Activated naive CD8-positive, alpha-beta T cell treated with anti-CD3 and anti-CD28 coated beads, Interleukin-2, amount 50 U/mL, for 16 hours (primary cell): ENCODE data around the gene RANBP9.

ENCODE experiments used
- DNase-seq: peaks from one replicate; pipeline ENCODE4 v3.0.0-alpha.2; 2020; ENCODE audit warnings: low read depth, low spot score

RANBP9 gene

DNA sequence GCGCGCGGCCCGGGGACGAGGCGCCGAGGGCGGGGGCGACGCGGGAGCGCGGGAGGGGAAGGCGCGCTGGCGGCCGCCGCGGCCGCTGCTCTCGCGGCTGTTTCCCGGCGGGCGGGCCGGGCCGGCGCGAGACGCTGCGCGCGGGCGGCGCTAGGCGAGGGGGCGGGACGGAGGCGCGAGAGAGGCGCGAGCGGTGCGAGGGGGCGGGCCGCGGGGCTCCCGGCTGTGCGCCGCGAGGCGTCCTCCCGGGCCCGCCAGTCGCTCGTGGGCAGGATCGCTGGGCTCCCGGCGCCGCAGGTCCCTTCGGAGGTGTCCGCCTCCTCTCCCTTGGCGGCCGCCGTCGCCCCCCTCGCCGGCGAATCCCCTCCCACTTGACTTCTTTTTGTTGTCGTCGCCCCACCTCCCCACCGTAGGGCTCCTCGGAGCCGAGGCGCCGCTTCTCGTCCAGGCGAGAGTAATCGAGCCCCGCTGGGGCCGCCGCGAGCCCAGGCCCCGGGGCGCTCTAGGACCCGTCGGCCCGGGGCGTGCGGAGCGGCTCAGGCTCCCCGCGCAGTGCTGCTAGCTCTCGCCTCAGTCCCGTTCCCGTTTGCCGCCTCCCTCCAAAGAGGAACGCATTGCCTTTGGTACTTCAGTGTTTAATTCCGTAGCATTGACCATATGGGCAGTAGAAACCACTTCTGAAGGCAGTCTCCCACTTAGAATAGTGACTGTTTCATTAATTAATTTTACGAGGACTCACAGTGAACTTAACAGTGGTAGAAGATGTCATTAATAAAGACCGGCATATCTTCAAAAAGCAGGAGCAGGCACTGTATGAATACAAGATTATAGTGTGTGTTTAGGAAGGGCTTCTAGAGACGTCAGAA, at the start of gene RANBP9:
RANBP9 (minus strand) TSS at position 103 of the 866 bp plus-strand sequence. CDS start 330 bp downstream, outside the sequence.
- DNase-seq: peak; percentile 71

DNA sequence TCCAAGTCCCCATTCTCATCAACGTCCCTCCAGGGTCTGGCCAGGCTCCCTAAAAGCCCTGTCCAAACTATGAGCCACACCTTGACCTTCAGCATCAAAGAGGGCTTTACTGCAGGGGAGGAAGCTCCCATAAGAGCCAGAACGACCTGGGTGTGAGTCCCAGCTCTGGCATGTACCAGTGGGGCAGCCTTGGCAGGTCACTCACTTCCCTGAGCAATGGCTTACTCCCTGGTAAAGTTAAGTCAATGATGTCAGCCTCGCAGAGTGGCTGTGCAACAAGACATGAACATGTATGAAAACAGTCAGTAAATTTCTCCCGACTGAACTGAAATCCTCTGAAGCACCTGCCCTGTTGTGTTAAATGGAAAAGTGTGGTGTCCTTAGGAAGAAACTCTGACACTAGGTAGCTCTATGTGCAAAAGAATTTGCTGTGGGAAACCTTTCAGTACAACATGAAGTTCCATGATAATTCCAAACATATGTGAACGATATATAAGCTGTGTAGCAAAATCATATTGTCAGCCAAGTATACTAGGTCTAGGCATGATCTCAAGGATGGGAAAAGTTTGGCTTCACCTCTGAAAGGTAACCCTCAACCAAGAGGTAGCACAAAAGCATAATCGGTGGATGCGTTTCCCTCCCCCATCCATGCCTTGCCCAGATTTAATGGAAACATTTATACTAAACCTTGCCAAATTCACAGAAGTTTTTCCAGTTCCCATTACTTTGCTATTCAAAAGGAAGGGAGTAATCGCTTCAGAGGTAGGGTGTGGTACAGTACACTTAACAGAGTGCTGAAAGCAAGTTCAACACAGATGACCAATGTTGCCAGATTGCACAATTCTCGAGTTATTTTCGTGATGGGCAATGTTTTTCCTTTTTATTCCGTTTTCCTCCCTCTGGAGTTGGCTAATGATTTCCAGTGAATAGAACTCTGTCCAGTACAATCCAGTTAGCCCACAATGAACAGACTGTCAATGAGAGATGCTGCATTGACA, 49.0 kb upstream of the RANBP9 start:
- DNase-seq: no peak

DNA sequence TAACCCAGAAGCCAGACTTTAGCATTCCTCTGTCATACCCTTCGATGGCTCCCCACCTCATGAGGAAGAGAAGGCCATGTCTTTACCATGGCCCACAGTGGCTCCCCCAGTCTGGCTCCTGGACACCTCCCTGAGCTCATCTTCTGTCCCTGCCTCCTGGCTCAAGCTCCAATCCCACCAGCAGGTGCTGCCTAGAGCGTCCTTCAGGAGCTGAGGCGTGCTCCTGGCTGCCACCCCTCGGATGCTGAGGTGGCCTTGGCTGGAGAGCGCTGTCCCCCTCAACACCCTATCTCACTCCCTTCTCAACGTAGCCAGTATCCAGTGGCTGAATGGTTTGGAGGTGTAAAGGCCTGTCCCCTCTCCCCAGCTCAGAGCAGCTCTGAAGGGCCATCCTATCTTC, 47.4 kb upstream of the RANBP9 start:
- no peak for DNase-seq

DNA sequence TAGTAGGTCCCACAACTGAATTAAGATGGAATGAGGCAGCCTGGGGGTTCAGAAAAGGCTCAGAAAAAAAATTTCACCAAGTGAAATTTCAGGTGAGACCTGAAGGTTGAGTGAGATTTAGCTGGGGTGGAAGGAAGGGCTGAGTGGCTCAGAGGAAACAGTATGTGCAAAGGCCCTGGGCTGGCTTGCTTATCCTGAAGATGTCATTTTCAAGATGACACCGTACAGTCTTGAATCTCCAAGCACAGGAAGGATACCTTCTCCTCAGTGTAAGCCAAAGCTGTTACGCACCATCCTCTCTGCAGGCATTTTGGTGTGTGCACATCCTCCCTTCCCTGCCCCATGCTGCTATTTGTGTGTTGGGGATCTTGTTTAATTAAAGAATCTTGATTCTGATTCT, 43.0 kb upstream of the RANBP9 start:
- no peak for DNase-seq

DNA sequence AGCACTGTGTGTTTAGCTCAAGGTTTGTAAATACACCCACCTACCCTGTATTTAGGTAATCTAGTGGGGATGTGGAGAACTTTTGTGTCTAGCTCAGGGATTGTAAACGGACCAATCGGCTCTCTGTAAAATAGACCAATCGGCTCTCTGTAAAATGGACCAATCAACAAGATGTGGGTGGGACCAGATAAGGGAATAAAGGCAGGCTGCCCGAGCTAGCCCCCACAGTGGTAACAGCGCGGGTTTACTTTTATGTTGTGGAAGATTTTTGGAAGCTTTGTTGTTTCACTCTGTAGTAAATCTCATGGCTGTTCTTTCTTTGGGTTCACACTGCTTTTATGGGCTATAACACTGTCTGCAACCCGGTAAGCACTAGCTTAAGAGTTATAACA, 32.1 kb upstream of the RANBP9 start:
- no peak for DNase-seq

DNA sequence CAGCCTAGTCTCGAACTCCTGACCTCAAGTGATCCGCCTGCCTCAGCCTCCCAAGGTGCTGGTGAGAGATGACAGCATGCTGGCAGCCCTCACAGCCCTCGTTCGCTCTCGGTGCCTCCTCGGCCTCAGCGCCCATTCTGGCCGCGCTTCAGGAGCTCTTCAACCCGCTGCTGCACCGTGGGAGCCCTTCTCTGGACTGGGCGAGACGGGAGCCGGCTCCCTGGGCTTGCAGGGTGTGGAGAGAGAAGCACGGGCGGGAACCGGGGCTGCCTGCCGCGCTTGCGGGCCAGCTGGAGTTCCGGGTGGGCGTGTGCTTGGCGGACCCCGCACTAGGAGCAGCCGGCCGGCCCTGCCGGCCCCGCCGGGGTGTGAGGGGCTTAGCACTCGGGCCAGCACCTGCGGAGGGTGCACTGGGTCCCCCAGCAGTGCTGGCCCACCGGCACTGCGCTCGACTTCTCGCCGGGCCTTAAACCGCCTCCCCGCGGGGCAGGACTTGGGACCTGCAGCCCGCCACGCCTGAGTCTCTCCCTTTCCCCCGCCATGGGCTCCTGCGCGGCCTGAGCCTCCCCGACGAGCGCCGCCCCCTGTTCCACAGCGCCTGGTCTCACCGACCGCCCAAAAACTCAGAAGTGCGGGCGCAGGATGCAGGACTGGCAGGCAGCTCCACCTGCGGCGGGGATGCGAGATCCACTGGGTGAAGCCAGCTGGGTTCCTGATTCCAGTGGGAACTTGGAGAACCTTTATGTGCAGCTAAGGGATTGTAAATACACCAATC, 31.5 kb upstream of the RANBP9 start:
- DNase-seq: no peak

DNA sequence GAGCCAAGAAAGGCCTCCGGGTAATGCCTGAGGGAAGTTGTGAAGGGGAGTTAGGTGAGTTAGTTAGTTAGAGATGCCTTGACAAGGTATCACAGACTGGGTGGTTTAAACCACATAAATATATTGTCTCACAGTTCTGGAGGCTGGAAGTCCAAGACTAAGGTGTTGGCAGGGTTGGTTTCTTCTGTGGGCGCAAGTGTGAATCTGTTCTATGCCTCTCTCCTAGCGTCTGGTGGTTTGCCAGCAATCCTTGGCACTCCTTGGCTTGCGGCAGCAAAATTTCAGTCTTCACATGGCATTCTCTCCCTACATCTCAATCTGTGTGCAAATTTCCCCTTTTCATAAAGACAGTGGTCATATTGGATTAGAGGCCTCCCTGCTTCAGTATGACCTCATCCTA, 29.7 kb upstream of the RANBP9 start:
- DNase-seq: no peak

DNA sequence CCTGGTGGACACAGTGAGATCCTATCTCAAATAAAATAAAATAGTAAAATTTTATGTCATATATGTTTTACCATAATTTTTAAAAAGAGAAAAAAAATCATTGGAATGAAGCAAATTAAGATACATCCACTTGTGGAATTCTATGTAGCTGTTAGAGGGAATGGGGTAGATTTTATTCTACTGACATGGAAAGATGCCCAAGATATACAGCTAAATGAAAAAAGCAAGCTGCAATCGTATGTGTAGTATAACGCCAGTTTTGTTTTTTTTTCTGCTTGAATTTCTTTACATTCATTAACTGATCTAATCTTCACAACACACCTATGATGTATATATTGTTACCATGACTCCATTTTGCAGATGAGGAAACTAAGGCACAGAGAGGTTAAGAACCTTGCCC, 23.4 kb upstream of the RANBP9 start:
- no peak for DNase-seq

DNA sequence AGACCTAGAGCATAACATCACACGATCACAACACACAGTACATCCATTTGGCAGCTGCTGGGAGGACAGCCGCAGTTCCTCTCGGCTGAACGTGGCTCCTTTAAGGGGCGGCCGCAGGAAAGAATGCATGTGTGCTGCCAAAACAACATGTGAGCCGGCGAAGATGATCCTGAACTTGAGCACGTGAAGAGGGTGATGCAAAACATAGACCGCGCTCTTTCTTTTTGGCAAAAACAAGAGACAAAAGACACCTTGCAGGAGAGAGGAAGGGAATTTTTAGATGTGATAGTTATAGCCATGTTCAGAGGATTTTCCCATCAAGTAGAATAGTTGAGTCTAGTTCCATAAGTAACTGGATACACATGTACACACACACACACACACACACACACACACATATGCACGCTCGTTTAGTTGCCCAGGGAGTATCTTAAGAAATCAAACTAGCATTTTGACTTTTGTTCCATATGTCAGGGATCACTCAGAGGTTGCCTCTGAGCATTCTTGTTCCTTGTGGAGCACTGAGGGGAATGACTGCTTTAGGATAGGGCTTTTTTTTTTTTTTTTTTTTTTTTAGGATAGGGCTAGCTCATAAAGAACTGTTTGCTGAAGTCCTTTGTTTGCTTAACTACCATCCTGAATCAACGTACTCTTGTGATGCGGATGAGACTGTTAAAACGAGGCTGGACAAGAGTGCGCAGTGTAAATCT, 21.7 kb upstream of the RANBP9 start:
- DNase-seq: no peak

DNA sequence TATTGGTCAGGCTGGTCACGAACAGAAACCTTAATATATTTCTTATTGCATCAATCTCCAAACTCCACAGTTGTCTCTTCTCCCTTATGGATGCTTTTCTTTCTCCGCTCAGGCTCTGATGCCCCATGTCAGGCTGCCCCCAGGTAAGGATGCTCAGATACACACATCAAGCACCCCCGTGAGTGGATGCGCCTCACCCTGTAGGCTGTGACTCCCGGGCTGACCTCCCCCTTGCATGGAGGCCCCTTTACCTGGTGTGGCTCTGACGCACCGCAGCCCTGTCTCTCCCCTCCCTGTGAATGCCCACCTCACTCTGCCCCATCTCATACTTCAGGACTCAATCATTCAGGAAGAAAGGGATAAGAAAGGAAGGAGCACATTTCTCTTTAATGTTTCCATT, 19.1 kb upstream of the RANBP9 start:
- DNase-seq: no peak

DNA sequence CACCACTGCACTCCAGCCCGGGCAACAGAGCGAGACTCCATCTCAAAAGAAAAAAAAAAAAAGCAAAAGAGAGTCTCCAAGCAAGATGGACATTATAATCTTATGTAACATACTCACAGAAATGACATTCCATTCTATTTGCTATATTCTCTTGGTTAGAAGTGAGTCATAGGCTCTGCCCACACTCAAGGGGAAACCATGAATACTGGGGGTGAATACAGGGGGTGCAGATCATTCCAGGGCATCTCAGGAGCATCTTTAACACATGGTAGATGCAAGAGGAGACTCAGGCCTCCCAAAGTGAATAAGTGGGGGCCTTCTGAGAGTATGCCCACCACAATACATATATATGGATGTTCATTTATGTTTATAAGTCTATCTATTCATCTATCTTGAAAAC, 18.3 kb upstream of the RANBP9 start:
- DNase-seq: no peak

DNA sequence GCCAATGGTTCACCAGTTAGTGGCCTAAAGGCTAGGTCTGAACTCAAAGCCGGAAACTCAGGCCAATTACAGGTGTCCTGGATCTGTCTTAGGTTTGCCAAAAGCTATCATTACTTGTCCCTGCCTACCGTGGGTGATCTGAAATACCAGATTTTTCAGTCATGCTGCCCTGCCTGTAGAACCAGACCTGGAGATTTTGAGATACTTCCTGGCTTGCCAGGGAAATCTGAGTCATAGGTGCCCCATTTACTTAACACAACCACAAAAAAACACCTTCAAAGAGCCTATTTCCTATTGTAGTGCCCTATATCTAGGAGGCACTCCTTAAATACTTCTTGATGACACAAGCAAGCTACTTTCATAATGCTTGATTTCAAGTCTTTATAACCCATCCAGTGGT, 13.9 kb upstream of the RANBP9 start:
- no peak for DNase-seq

DNA sequence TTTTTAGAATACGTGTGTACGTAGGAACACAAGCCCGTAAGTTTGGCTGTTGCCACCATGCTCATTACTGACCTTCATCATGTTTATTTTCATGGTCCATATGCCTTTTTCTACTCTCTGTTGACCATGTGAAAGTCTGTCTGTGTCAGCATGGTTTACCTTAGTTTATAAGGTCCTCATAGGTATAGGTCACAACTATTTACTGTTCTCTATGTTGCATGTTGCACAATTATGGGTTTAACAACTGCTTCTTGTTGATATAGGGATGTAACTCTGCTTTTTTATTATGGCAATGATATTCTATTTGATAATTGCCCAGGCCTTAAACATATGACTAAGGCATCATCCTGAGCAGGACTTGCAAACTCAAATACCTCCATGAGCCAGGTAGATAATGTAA, 13.4 kb upstream of the RANBP9 start:
- no peak for DNase-seq

DNA sequence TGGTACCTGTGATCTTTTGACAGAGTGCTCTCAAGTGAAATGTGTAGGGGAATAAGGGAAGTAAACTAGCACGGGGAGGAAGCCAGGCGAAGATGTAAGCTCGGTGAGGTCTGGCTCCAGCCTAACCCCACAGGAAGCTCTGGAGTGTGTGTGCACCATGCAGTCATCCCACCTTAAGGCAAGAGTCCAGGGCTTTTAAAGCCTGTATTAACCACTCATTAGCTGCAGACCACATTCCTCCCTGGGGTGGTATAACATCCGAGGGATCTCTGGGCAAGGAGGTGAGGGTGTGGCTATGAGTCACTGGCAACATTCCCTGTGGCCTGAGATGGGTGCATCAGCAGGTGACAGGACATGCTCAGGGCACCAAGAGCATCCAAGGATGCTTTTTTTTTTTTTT, 12.5 kb upstream of the RANBP9 start:
- no peak for DNase-seq

DNA sequence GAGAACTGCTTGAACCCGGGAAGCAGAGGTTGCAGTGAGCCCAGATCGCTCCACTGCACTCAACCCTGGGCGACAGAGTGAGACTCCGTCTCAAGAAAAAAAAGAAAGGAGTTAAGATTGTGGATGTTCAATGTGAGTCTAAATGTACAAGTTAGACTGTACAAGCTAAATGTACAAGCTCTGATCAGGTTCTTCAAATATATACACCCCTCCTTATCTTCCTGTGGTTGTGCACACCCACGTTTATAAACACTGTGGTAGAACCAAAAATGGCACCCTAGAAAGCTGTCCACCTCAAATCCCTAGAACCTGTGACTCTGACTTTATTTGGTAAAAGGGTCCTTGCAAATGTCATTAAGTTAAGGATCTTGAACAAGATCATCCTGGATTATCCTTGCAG, 11.2 kb upstream of the RANBP9 start:
- DNase-seq: no peak

DNA sequence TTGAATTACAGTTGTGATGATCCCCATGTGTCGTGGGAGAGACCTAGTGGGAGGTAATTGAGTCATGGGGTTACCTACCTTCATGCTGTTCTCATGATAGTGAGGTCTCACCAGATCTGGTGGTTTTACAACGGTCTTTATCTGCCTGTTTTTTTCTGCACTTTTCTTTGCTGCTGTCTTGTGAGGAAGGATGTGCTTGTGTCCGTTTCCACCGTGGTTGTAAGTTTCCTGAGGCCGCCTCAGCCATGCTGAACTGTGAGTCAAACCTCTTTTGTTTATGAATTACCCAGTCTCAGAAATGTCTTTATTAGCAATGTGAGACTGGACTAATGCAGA, 6.5 kb upstream of the RANBP9 start:
- DNase-seq: no peak

DNA sequence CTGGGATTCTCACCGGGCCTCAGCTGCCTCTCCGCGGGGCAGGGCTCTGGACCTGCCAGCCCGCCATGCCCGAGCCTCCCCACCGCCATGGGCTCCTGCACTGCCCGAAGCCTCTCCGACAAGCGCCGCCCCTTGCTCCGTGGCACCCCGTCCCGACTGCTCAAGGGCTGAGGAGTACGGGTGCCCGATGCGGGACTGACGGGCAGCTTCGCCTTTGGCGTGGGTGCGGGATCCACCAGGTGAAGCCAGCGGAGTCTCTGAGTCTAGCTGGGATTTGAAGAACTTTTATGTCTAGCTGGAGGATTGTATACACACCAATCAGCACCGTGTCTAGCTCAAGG, 5.3 kb upstream of the RANBP9 start:
- DNase-seq: no peak

DNA sequence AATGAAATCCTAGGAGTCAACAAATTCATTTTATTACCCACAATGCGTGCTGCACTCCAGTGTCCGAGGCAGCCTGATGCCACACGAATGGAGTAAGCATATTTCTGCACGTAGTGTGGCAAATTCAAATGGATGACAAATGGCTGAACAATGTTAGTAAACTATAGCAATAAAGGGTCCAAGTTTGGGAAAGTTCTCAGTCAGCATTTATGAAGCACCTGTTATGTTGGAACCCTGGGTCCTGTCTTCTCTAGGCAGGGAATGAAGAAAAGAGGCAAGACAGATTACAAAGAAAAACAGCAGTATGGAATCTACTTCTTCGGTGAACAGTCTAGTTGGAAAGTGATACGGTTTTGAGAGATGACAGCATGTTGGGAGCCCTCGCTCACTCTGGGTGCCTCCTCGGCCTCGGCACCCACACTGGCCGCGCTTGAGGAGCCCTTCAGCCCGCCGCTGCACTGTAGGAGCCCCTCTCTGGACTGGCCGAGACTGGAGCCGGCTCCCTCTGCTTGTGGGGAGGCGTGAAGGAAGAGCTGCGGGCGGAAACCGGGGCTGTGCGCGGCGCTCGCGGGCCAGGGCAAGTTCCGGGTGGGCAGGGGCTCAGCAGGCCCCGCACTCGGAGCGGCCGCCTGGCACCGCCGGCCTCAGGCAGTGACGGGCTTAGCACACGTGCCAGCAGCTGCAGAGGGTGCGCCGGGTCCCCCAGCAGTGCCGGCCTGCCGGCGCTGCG, 4.8 kb upstream of the RANBP9 start:
- DNase-seq: no peak

DNA sequence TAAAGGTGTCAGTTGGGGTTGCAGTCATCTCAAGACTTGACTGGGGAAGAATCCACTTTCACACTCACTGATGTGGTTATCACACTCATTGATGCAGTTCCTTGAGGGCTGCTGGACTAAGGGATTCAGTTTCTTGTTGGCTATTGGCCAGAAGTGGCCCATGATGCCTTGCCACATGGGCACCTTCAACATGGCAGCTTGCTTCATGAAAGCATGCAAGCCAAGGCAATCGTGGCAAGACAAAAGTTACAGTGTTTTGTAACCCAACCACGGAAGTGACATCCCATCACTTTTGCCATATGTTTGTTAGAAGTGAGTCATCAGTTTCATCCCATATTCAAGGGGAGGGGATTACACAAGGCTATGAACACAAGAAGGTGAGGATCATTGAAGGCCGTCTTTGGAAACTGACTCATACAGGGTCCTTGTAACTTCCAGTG, 3.8 kb upstream of the RANBP9 start:
- no peak for DNase-seq

DNA sequence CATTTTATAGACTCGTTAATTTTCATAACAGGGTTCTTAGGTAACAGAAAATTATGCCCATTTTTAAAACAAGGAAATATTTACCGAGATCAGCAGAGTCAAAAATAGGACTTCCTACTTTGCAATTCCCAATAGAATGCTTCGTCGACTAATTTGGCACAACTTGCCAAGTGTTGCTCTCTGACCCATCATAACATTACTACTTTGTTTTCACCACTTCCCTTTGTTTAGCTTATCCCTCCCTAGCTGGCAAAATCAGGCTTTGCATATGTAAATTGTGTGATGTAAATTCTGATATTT, 914 bp upstream of the RANBP9 start:
- no peak for DNase-seq

DNA sequence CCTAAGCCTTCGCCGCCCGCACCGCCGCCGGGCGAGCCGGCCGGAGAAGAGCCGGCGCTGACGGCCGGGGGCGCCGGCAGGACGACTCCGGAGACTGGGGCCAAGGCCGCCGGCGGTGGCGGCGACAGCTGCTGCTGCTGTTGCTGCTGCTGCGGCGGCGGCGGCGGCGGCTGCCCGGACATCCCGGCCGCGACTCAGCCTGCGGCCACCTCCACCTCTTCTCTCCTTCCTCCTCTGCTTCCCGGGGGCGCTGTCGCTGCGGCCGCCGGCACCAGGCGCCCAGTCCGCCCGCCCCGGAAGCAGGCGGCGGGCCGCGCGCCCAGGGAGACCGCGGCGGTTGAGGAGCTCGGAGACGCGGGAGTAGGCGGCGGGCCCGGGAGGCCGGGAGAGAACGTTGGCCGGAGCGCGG, 307 bp downstream of the RANBP9 start:
- DNase-seq: no peak
